ENCODE results near the gene KBTBD4.

Gene KBTBD4

GRCh38 chr11:47589584-47589976 is 10.8 kb upstream of the KBTBD4 start:
- no peak for TF ChIP-seq CTCF (conservative IDR thresholded peaks at IDR 0.05)
- H3K27ac ChIP-seq = no peak overlapping the region

- no peak overlapping the region for H3K27ac ChIP-seq
- no peak for TF ChIP-seq CTCF (conservative IDR thresholded peaks at IDR 0.05)
These were observed 10.3 kb upstream of the KBTBD4 start for GRCh38 chr11:47589118-47589517.

GRCh38 chr11:47587723-47588326 is 9.1 kb upstream of the KBTBD4 start:
- H3K27ac ChIP-seq = no peak overlapping the region
- TF ChIP-seq CTCF (conservative IDR thresholded peaks at IDR 0.05) = no peak

- no peak overlapping the region for H3K27ac ChIP-seq
- TF ChIP-seq CTCF (conservative IDR thresholded peaks at IDR 0.05) = no peak
These were observed 8.4 kb upstream of the KBTBD4 start for GRCh38 chr11:47587039-47587716.

- H3K27ac ChIP-seq = no peak within 1 kb of the TSS
- TF ChIP-seq CTCF (conservative IDR thresholded peaks at IDR 0.05) = no peak
These were observed 7.5 kb upstream of the KBTBD4 start, which contains the start of gene FAM180B for GRCh38 chr11:47586098-47586855. Gene FAM180B, plus strand, starts transcription at chr11:47586678. Its CDS starts 91 bp downstream, at chr11:47586769.

- TF ChIP-seq CTCF (conservative IDR thresholded peaks at IDR 0.05) = no peak
These were observed 5.1 kb upstream of the KBTBD4 start for GRCh38 chr11:47583844-47584243.

GRCh38 chr11:47577460-47578041 is 1.2 kb downstream of the KBTBD4 start:
- H3K27ac ChIP-seq = peak overlapping the region; percentile 85
- no peak for TF ChIP-seq CTCF (conservative IDR thresholded peaks at IDR 0.05)

More at GRCh38 chr11:47583844-47584243, 5.1 kb upstream of the KBTBD4 start:
- no peak overlapping the region for H3K27ac ChIP-seq
